ENCODE measurements around the gene SLC8A2.

The SLC8A2 gene, protein sequence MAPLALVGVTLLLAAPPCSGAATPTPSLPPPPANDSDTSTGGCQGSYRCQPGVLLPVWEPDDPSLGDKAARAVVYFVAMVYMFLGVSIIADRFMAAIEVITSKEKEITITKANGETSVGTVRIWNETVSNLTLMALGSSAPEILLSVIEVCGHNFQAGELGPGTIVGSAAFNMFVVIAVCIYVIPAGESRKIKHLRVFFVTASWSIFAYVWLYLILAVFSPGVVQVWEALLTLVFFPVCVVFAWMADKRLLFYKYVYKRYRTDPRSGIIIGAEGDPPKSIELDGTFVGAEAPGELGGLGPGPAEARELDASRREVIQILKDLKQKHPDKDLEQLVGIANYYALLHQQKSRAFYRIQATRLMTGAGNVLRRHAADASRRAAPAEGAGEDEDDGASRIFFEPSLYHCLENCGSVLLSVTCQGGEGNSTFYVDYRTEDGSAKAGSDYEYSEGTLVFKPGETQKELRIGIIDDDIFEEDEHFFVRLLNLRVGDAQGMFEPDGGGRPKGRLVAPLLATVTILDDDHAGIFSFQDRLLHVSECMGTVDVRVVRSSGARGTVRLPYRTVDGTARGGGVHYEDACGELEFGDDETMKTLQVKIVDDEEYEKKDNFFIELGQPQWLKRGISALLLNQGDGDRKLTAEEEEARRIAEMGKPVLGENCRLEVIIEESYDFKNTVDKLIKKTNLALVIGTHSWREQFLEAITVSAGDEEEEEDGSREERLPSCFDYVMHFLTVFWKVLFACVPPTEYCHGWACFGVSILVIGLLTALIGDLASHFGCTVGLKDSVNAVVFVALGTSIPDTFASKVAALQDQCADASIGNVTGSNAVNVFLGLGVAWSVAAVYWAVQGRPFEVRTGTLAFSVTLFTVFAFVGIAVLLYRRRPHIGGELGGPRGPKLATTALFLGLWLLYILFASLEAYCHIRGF

DNA sequence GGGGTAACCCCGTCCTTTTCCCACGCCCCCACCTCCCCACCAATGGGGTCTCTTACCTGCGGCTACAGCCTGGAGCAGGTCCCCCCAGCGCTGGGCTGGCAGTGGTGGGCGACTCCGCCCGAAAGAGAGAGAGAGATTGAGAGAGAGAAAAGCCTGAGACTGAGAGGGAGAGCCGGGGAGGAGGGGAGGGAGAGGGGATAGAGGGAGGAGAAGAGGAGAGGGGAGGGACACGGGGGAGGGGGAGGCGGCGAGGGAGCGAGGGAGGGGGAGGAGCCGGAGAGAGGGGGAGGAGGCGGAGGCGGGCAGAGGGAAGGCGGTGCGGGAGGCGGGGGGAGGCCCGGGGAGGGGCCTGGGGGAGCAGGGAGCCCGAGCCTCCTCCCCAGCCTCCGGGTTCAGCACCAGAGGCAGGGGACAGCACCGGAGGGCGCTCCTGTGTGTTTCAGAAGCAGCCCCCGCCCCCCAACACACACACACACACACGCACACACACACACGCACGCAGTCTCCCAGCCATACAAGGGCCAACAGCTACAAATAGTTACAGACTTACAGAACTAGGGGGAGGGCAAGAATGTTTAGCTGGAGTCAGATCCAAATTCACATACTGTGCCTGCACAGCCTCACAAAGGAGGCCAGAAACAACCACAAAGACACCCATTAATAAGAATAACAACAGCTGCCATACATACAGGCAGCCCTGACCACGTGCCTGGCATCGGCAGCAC is at the start of gene SLC8A2:
Gene SLC8A2, minus strand, starts transcription at position 161 of the 725 bp plus-strand sequence. CDS start 5,490 bp downstream, outside the sequence.
- DNase-seq (ENCODE audit: low read depth in 2 of 3, low spot score in 1 of 3) = peak; percentile 21 to 36 (median 34)

DNA sequence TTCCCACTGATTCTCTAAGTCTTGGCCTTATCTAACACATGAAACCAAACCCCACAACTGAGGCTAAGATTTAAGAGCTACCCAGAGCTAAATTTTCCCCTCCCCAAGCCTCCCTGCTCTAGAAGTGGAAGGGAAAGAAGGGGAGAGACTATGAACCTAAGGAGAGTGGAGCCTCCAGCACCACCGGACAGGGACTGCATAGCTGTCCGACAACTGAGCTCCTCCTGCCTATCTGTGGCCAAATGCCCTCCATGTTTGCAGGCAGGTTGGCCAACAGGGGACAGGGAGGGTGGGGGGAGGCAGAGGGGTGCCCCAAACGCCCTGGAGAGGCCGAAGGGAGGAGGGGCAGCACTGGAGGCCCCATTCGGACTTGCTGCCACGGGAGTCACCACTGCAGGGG is 49.1 kb upstream of the SLC8A2 start:
- no peak for DNase-seq (ENCODE audit: low read depth in 2 of 3, low spot score in 1 of 3)

DNA sequence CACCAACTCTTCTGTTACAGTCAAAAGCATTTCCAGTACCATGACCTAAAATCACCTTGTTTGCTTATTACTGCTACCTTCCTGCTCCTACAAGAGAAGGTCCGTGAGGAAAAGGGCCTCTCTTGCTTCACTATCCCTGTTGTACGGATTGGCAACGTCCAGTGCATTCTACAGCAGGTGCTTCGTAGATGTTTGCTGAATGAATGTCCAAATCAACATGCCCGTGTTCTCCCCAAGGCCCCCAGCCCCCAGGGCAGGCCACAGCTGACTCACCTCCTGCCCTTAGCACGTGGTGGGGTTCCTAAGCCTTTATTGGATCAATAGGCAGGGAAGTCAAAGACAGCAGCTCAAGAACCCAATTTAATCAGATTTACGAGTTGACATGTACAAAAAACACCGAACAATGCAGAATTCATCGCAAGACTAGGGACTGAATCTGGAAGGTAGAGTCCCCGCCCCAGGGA is 48.7 kb upstream of the SLC8A2 start:
- DNase-seq (ENCODE audit: low read depth in 2 of 3, low spot score in 1 of 3) = no peak

DNA sequence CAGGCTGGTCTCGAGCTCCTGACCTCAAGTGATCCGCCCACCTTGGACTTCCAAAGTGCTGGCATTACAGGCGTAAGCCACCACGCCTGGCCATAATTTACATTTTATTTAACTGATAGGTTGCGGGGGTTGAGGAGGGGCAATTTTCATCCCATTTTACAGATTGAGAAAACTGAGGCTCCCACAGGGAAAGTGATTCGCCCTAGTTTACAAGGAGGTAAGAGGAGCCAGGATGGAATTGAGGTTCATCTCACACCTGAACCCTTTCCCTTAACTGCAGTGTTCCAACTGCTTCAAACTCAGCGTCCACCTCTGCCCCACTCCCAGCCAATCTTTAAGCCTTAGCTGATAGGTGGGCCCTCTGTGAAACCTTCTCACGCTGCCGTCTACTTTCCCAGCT is 47.2 kb upstream of the SLC8A2 start:
- DNase-seq (ENCODE audit: low read depth in 2 of 3, low spot score in 1 of 3) = no peak

DNA sequence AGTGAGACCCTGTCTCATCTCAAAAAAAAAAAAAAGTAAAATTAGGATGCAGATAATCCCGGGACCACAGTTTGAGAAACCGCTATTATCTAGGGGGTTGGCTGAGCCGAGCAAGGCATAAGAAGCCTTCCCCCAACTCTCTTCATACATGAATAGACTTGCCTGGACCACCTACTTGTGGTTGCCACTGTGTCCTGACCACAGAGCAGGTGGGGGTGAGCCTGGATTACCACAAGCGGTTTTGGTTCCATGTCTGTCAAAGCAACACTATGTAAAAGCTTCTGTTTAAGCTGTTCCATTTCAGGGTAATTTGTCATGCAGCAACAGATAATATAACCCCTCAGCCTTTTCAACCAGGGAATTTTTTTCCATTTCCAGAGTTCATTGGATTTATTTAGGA is 46.4 kb upstream of the SLC8A2 start:
- peak; percentile 33 to 42 (median 35) for DNase-seq (ENCODE audit: low read depth in 2 of 3, low spot score in 1 of 3)

DNA sequence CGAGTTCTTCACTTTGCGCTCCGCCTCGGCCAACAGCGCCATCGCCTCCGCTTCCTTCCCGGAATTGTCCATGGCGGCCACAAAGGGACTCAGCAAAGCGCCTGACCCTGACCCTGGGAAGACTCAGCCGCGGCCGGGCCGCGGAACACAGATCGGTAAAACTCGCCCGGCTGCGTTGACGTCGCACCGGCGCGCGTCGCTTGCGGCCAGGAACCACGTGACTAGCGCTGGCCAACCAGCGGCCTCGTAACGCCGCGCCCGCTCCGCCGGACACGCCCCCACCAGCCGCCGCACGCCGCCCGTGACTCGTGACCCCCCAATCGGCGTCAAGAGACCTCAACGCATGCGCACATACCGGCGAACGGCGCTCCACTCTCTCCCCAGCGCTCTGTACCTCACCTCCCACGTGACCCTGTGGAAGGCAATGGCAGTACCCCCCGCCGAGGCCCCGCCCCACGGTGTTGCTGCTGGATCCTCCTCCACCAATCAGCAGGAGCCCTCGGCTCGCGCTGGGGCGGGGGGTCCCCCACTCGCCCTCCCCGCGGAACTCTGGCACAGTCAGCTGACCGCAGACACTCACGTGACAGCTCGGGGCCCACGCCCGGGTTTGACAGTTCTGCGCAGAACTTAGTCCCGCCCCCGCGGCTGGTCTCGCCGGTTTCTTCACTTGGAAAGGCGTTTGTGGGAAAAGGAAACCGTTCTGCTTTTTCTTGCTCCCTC is 43.3 kb upstream of the SLC8A2 start, which contains the start of gene NAPA:
Gene NAPA, minus strand, starts transcription at position 195 of the 720 bp plus-strand sequence. Its CDS starts 123 bp downstream, at position 72.
- peak; percentile 100 for DNase-seq (ENCODE audit: low read depth in 2 of 3, low spot score in 1 of 3)

DNA sequence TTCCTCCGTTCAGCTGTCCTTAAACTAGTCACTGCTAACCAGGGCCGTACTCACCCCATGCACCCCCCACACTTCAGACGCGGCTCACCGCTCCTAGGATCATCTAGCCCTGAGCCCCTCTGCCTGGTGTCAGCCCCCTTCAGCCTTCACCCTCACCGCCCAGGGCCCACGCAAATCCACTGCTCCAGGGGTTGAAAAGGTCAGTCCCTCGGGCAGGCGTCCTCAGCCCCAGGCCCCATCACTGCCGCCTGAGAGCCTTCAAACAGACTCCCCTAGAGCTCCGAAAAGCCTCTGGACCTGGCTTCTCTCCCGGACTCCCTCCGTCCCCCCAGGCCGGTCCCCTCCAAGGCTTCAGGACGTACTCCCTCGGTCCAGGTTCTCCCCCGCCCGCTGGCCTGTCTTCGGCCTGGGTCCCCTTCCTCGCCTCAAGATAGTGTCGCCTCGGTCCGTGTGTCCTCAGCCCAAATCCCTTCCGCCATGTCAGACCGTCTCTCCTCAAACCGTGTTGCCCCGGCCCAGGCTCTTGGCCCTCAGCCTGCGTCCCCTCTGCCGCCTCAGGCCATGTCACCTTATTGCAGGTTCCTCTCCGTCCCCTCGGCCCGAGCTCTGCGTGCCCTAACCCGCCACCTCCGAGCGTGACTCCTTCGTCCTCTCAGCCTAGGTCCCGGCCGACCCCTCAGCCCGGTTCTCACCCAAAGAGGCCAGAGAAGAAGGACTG is 42.6 kb upstream of the SLC8A2 start:
- no peak for DNase-seq (ENCODE audit: low read depth in 2 of 3, low spot score in 1 of 3)

DNA sequence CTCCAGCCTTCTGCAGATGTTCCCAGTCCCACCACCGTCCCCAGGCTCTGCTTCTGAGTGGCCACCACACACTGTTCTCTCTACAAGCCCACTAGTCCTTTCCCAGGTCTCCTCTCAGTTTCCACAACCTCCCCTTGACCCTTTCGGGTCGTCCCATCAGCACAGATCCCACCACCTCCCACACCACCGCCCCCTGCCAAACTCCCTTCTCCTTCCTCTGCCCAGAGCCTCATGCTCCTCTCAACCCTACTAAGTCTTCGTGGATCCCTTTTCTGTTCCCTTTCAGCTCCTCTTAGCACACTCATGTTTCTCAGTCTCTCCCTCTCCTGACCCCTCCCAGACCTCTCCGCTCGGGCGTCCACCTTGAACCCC is 41.2 kb upstream of the SLC8A2 start:
- DNase-seq (ENCODE audit: low read depth in 2 of 3, low spot score in 1 of 3) = no peak

DNA sequence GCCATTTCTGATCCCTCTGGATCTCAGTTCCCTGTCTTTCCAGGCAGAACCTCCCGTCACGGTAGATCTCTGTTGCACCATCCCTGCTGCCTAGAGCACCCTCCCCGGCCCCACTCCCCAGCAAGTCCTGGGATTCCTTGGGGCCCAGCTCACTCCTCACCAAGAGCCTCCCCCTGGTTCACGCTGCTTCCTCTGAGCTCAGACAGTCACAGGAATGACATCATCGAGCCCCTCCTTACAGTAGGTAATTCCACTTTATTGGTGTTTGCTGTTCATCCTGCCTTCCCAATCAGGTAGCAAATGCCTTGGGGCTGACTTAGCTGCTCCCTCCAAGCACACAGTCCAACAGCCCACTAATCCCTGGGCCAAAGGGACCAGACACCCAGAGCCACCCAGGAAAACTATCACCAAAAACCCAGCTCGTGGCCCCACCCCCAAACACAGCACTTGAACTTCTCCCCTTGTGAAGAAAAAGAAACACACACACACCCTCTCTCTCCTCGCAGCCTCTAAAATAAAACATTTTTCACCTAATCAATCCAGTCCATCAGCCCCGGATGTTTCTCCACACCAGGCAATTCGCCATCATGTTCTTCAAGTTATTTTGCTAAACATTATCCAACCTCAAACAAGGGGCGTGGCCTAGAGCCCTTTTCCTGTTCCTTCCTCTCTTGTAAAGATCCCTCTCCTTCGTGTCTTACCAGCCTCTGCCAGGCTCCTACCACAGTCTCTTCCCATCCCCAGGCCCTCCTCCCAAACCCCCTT is 40.7 kb upstream of the SLC8A2 start:
- DNase-seq (ENCODE audit: low read depth in 2 of 3, low spot score in 1 of 3) = no peak

DNA sequence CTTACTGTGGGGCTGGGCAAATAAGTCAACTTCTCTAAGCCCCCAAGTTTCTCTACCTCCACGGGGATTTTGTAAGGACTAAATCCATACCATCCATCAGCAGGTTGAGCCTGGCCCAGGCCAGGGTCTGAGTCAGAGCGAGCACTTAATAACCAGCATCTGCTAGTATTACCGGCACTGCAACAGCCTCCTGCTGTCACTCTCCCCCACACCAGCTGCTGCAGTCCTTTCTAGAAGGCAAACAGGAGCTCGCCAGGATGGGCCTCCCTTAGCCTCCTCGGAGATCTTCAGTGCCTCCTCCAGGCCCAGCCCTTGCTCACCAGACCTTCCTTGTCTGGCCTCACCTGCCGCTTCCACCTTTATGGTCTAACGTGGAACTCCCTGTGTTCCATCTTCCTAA is 40.0 kb upstream of the SLC8A2 start:
- no peak for DNase-seq (ENCODE audit: low read depth in 2 of 3, low spot score in 1 of 3)

DNA sequence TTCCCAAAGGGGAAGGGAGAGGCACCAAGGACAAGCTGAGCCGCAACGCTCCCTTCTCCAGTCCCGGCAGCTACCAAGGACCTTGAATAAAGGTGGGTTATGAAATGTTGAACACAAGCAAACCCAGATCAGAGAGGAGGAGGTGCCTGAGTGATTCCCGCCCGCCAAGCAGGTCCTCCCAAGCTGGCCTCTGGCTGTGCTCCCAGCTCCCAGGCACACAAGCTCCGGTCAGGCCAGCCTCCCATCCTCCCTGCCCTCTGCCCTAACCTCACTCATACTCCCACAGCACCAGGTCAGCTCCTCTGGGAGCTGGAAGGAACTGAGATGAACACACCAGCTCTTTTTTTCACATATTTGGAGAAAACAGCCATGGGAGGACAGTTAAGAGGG is 39.4 kb upstream of the SLC8A2 start:
- no peak for DNase-seq (ENCODE audit: low read depth in 2 of 3, low spot score in 1 of 3)

DNA sequence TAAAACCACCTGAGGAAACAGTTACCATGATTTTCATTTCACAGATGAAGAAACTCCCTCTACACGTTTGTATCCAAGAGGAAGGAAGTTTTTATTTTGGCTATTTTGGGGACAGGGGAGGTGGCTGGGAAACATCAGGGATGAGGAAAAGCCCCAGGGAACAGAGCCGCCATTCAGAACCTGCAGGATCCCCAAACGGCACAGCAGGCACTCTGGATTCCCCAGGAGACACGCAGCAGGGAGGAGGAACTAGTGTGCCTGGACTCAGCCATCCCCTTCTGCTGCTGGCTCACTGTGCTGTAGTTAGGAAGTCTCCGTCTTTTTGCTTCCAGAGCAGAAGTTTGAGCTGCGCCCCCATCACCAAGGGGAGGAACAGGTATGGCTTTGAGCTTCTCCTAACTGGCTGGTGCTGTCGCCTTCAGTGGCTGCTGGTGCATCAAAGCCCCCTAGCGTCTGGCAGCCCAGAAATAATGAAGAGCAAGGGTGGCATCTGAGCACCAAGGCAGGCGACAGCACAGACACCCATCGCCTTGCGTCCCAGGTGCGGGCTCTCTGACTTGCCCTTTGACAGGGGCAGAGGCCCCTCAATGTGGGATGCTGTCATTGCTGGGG is 38.9 kb upstream of the SLC8A2 start:
- no peak for DNase-seq (ENCODE audit: low read depth in 2 of 3, low spot score in 1 of 3)

DNA sequence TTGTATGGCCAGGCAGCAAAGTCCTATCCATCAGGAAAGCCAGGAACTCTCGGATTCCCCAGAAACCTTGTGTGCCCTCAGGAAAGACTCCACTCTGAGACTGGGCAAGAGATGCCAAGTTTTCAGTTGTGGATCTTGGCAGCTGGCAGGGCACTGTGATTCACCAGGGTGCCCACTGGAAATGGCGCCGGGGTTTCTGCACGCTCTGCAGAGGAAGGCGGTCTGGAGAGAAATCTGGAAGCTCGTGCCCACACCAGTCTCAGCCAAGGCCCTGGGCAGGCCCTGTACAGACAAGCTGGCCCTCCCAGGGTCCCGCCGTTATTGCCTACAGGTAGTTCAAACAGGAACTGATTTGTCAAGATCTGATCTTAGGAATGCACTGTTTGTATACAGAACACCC is 38.3 kb upstream of the SLC8A2 start:
- no peak for DNase-seq (ENCODE audit: low read depth in 2 of 3, low spot score in 1 of 3)

DNA sequence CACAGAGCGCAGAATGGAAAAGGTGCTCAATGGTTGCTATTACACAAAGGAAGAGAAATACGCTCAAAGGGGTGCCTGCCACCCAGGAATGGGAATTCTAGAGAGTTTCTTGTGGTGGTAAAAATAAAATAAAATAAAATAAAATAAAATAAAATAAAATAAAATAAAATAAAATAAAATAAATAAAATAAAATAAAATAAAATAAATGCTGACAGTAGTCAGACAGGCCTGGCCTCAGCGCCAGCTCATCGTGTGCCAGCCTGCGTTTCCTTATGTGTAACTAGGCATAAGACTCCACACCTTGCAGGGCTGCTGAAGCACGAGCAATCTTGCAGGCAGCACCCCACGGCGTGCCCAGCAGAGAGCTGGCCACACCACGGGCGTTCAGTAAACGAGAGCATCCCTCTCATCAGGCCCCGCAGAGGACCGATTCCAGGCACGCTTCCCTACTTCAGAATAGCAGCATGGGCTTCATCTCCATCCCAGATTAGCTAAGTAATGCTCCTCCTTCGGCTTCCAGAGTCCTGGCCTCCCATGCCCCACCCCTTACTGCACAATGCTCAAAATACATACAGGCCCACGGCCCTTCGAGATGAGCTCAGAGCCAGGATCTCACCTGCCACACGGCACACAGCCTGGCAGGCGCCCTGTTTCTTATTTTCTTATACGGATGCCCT is 37.6 kb upstream of the SLC8A2 start:
- no peak for DNase-seq (ENCODE audit: low read depth in 2 of 3, low spot score in 1 of 3)

DNA sequence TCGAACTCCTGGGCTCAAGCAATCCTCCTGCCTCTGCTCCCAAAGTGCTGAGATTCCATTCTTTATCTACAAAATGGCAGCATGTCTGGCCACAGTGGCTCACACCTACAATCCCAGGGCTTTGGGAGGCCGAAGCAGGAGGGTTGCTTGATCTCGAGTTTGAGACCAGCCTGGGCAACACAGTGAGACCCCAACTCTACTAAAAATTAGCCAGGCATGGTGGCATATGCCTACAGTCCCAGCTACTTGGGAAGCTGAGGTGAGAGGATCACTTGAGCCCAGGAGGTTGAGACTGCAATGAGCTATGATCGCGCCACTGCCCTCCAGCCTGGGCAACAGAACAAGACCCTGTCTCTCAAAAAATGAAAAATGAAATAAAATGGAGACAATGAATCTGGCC is 37.0 kb upstream of the SLC8A2 start:
- DNase-seq (ENCODE audit: low read depth in 2 of 3, low spot score in 1 of 3) = no peak

DNA sequence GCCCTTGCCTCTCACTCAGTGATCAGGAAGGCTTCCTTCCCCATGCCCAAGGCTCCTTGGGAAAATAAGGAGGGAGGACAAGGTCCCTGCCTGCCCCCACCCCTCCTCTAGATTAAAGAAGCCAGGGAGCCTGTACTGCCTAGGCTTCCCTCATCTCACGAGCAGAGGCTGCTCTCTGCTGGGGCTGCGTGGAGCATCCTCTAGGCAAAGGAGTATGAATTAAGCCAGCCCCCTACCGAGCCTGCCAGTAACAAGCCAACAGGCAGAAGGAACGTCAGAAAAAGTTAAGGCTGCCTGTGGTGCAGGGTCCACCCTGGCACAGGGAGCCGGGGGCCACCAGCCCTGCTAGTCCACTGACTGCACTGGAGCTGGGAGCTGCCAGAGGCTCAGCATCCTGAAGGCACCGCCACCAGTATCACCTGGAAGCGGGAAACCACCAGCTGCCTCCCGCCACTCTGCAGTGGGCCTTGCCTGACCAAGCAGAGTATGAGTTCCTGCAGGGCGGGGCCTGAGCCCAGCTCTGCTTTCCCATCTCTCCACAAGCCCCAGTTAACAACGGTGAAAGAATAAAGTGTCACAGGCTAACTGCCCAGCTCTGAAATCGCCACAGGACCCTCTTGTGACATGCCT is 36.3 kb upstream of the SLC8A2 start:
- DNase-seq (ENCODE audit: low read depth in 2 of 3, low spot score in 1 of 3) = no peak

DNA sequence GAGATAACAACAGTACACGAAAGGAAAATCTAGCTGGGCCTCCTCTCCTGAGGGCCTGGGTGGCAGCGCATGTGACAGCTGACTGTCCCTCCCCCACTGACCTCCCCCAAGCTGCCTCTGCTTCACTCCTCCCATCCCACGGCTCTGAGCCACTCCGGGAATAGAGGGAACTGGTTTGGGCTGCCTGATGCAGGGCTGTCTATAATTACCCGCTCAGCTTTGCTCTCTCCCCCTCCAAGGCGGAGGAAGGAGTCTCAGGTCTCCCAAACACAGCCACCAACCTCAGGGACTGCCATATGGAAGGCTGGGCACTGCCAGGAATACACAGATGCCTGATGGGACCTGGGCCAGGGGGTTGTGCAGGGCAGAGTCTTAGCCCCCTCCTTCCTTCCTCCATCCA is 35.3 kb upstream of the SLC8A2 start:
- no peak for DNase-seq (ENCODE audit: low read depth in 2 of 3, low spot score in 1 of 3)

DNA sequence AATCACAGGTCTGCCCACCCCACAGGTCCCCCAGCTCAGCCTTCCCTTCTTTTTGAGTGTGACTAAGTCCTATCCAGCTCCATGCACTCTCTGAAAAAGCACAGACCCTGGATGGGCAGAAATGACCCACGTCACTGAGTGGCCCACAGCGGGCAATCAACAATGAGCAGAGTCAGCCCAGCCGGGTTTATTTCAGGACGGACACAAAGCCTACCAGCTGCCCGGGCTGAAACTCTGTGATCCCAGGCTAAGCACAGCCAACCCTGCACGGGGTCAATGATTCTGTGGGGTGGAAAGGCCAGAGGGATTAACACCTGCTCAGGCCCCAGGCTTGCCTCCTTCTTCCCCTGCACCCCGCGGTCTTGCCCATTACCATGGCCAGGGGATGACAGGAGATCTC is 34.8 kb upstream of the SLC8A2 start:
- no peak for DNase-seq (ENCODE audit: low read depth in 2 of 3, low spot score in 1 of 3)

All from stimulated activated CD4-positive, alpha-beta T cell treated with anti-CD3 and anti-CD28 coated beads, Interleukin-12 subunit alpha, Interleukin-12 subunit beta, amount 100 ng/mL, for 48 hours (primary cell).